Germinal center (tissue), 1 donor: ENCODE measurements around the gene GPRC5B.
A peak's percentile ranks its signal among the peaks of the same experiment; 100 is the strongest.

Experiments
- DNase-seq: peaks from one replicate; pipeline ENCODE4 v3.0.0; 2012; ENCODE audit warnings: mixed read lengths, low spot score

Gene GPRC5B

DNA sequence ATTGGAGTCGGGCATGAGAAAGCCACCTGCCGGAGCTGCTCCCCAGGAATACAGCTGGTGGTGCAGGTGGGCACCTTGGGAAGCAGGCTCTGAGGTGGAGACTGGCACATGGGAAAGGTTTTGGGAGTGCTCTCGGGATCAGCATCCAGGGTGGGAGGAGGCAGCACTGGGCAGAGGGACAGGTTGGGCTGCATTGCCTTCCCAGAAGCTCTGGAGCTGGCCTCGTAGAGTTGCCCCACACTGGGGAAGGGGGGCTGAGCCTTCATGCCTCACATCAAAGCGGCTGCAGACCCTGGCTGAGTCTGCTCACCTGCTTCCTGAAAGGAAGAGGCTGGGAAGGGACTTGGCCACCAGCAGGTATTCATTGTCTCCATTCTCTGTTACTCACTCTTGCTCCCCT lies 13.5 kb upstream of the GPRC5B start:
- no peak for DNase-seq

- DNase-seq = no peak
Observed at GRCh38 chr16:19896951-19897350, 12.3 kb upstream of the GPRC5B start.

GRCh38 chr16:19894586-19894985 lies 9.9 kb upstream of the GPRC5B start:
- DNase-seq = no peak

- no peak for DNase-seq
Observed at GRCh38 chr16:19892902-19893301, 8.3 kb upstream of the GPRC5B start.

- no peak for DNase-seq
Observed at GRCh38 chr16:19890901-19891300, 6.3 kb upstream of the GPRC5B start.

DNA sequence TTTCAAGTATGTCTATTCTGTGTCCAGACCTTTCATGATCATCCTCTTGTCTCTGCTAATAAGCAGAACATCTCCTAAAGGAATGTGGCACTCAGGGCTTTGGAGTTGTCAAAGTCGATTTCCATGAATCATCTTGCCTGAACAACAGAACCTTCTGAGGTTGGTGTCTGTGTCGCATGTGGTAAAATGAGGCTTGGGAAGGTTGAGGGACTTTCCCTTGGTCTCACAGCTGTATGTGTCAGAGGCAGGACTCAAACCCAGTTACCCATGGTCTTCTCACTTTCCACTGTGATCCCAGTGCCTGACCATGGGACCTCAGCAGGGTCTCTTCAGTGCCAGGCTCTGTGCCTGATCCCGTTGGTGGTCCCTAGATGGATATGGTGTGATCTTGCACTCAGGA lies 4.2 kb upstream of the GPRC5B start:
- DNase-seq = no peak

DNA sequence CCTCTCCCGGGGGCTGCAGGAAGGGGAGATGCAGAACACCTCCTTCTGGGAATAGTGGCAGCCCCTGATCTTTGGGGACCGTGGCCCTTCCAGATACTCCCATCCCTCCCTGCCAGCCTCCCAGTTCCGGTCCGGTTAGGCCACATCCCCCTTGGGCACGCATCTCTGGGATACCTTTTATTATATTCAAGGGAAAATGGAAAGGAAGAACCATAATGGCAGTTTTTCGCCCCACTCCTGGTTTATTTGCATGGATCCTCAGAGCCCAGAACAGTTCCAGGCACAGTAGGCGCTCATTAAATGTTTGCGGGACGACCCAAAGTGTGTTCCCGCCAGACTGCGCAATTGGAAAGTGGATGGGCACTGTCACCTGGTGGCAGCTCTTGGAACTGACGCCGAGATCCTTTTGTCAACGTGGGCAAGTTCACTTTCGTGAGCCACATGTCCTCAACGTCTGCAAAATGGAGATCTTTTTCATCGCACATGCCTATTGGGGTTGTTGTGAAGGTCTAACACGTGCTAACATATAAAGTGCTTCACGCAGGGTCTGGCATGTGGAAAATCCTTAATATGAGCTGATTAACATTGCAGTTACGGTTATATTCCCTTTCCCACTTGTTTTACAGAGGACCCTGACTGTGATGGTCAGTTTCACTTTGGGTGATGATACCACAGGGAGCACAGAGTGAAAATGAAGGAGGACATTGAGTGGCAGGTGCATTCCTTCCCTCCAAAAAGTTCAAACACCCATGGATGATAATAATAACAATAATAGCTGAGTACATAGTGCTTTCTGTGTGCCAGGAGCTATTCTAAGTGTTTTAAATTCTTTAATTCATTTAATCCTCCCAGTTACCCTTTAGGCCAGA lies 1.7 kb upstream of the GPRC5B start:
- DNase-seq = peak; percentile 49

DNA sequence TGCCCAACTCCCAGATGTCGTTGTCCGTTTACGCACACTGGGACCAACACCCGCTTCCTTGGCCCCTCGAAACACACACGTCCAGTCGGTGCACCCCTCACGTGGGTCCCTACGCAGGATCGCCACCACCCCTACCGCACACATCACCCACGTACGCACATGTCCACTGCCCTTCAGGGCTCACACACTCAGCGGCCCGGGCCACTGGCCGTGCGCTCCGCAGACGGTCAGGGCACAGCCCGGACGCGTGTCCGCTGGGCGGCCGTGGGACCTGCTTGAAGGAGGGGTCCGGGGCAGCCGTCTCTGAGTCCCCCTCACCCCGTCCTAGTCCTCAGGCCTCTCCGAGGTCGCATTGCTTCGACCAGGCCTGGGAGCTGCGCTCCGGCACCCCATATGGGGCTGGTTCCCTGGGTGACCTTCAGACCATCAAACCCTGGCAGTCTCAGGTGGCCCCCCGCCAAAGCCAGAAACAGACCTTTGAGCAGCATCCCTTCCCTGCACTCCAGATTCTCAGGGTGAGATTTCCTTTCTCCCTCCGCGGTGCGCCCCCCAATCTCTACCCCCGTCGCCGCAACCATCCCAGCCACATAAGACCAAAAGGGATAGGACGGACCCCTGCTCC lies 914 bp upstream of the GPRC5B start:
- DNase-seq = no peak

GRCh38 chr16:19883966-19884485 lies 622 bp downstream of the GPRC5B start:
- DNase-seq = no peak

DNA sequence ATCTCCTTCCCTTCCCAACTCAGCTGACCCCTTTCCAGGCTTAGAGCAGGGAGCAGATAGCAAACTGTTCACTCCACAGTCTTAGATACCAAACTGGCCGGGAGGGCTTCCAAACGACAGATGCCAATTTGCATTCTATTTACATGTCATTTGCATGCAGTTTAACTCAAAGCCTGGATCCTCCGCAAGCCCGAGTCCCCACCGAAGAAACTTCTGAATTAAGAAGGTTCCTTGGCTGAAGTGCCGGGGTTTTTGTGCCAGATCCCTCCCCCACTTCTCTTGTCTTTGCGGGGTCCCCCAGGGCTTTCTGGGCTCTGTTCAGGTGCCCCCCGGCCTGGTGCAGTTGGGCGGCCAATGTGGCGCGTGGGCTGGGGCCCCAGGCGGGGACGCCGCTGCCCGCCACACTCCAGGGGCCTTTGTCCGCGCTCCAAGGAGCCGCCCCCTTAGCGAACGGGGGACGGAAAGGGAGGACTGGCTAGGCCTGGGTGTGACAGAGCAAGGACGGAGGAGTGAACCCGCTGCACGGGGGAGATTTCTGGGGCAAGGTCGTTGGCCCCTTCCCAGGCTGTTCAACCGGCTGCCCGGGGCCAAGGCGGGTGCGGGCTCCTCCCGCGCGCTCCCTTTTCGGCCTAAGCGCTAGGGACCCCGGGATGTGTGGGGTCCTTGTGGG lies 1.2 kb downstream of the GPRC5B start:
- no peak for DNase-seq

DNA sequence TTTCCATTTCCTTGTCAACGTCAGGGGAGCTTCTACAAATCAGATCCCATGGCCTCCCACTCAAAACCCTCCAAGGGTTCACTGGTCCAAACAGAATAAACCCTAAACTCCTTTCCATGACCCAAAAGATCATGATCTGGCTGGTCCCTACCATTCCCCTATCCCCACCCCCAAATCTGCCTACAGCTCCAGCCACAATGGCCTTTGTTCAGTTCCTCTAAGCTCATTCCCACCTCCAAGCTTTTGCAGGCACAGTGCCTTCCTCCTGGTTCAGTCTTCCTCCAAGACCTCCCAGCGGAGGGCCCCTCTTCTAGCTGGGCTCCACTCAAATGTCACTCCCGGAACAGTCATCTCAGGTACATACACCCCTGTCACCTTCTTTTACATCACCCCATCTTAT lies 2.0 kb downstream of the GPRC5B start:
- DNase-seq = no peak

GRCh38 chr16:19882186-19882585 lies 2.5 kb downstream of the GPRC5B start:
- DNase-seq = no peak

GRCh38 chr16:19881783-19882182 lies 2.9 kb downstream of the GPRC5B start:
- DNase-seq = no peak

GRCh38 chr16:19881028-19881427 lies 3.6 kb downstream of the GPRC5B start:
- DNase-seq = no peak

DNA sequence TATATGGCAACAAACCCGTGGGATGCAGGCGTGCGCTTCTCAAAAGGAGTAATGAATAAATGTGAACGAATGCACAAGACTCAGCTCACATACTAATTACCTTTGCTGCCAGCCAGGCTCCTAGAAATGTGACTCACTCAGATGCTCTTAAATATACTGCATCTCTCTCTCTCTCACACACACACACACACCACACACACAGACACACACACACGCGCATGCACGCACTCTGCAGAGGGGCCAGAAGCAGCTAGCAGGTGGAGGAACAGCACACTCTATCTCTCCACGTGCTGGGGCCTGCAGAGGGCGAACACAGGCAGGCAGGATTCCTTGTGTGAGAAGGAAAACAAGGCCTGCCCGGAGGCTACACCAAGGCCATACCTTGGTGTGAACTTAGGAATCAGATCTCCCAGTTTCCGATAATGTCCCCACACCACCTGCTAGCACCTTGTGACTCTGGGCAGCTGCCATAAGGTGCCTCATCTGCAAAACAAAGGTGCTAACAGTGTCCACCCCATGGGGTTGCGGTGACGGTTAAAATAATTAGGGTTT lies 5.3 kb downstream of the GPRC5B start:
- DNase-seq = no peak

- DNase-seq = no peak
Observed at GRCh38 chr16:19878757-19879156, 5.9 kb downstream of the GPRC5B start.

GRCh38 chr16:19876501-19877059 lies 8.1 kb downstream of the GPRC5B start:
- no peak for DNase-seq

- DNase-seq = no peak
Observed at GRCh38 chr16:19875900-19876299, 8.7 kb downstream of the GPRC5B start.

GRCh38 chr16:19874851-19875546 lies 9.6 kb downstream of the GPRC5B start:
- no peak for DNase-seq

DNA sequence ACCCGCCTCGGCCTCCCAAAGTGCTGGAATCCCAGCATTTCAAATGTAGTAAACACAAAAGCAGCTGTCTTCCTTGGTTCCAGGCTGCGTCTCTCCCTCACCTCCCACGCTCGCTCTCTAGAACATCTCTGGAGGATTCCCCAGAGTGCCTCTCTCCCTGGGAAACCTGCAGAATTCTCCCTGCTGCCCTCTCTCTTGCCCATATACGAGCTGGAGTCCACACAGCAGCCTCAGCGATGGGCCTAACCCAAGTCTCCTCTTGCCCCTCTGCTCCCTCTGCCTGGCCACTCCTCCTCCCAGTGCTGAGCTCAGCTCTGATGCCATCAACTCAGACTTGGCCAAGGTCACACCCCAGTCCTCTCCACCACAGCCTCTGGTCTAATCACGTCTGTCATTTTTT lies 10.6 kb downstream of the GPRC5B start:
- DNase-seq = no peak

DNA sequence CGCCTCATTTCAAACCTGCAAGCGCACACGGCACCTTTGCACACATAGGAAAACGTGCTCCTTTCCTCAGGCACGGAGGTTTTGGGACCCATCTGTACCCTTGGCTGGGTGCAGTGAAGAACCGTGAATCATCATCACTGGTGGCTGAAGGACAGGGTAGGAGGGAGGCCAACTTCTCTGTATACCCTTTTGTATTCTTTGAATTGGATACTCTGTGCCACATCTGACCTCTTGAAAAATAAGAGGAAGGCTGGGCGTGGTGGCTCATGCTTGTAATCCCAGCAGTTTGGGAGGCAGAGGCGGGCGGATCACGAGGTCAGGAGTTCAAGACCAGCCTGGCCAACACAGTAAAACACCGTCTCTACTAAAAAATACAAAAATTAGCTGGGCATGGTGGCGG lies 11.7 kb downstream of the GPRC5B start:
- no peak for DNase-seq
